ENCODE data around the gene SLC37A2. TPM values are rescaled to one million over a fixed set of nuclear protein-coding genes. Genes with fewer than 3 reads are reported as not detected.

Gene SLC37A2
- total RNA-seq, 4 donors from 2014 or later = 24.9 to 44.4 (median 29.4) TPM

GRCh38 chr11:125094731-125095130, 31.6 kb downstream of the SLC37A2 start:
- DNase-seq = no peak
- WGBS, 2 donors = 92 to 100% methylated on average over 2 of the region's 2 CpGs
- TF ChIP-seq, protein P1, sequence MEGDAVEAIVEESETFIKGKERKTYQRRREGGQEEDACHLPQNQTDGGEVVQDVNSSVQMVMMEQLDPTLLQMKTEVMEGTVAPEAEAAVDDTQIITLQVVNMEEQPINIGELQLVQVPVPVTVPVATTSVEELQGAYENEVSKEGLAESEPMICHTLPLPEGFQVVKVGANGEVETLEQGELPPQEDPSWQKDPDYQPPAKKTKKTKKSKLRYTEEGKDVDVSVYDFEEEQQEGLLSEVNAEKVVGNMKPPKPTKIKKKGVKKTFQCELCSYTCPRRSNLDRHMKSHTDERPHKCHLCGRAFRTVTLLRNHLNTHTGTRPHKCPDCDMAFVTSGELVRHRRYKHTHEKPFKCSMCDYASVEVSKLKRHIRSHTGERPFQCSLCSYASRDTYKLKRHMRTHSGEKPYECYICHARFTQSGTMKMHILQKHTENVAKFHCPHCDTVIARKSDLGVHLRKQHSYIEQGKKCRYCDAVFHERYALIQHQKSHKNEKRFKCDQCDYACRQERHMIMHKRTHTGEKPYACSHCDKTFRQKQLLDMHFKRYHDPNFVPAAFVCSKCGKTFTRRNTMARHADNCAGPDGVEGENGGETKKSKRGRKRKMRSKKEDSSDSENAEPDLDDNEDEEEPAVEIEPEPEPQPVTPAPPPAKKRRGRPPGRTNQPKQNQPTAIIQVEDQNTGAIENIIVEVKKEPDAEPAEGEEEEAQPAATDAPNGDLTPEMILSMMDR (IDR thresholded peaks at IDR 0.05) = no peak
- TF ChIP-seq POLR2A (IDR thresholded peaks at IDR 0.05) = no peak
- Histone ChIP-seq H3K4me3 (no peak overlapping the region), H3K27me3 (no peaks in the 10 kb centered on the region), H3K36me3 (peaks cover 0 to 48% (median 4%) of the 10 kb centered on the region in 3 donors), H3K9me3 (no peaks in the 10 kb centered on the region), H3K27ac (no peak overlapping the region), H3K4me1 (peaks cover 0 to 12% (median 0%) of the 10 kb centered on the region in 3 donors)
- intact Hi-C loops (cut with DNase I) = no loop called here

- WGBS, 2 donors = 81 to 90% methylated on average over 2 of the region's 2 CpGs
- TF ChIP-seq, protein P1 (IDR thresholded peaks at IDR 0.05) = no peak
- no peak for TF ChIP-seq POLR2A (IDR thresholded peaks at IDR 0.05)
Observed at GRCh38 chr11:125100136-125100535, 37.0 kb downstream of the SLC37A2 start.

DNA sequence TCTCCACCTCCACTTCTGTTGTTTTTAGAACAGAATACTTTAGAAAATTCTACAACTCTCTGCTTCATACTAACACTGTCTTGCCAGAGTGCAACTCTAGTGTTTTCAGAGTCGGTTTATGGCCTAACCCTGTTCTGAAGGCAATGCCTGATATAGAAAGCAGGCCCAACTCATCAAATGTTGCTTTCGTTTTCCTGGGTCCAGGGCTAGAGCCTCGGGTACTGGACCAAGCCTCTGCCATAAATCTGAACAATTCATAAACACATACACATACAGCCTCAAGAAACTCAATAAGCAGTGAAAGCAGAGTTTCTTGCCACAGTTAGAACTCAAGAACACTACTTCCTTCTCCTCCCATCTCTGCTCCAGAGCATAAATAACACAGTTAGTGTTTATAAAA, 38.5 kb downstream of the SLC37A2 start:
- Histone ChIP-seq H3K27me3 (no peaks in the 10 kb centered on the region), H3K4me3 (no peak overlapping the region), H3K9me3 (no peaks in the 10 kb centered on the region), H3K27ac (no peak overlapping the region), H3K4me1 (peaks cover 0 to 4% (median 0%) of the 10 kb centered on the region in 3 donors), H3K36me3 (peaks cover 0 to 60% (median 4%) of the 10 kb centered on the region in 3 donors)
- WGBS, 2 donors = 90 to 92% methylated on average over 3 of the region's 3 CpGs
- no peak for DNase-seq
- TF ChIP-seq, protein P1 (IDR thresholded peaks at IDR 0.05) = no peak
- TF ChIP-seq POLR2A (IDR thresholded peaks at IDR 0.05) = no peak
- intact Hi-C loops (cut with DNase I) = no loop called here

More at GRCh38 chr11:125100136-125100535, 37.0 kb downstream of the SLC37A2 start:
- intact Hi-C loops (cut with DNase I) = no loop called here
- Histone ChIP-seq H3K27me3 (no peaks in the 10 kb centered on the region), H3K9me3 (no peaks in the 10 kb centered on the region), H3K4me3 (no peak overlapping the region), H3K27ac (no peak overlapping the region), H3K4me1 (no peaks in the 10 kb centered on the region), H3K36me3 (peaks cover 0 to 74% (median 4%) of the 10 kb centered on the region in 3 donors)
- no peak for DNase-seq

DNA sequence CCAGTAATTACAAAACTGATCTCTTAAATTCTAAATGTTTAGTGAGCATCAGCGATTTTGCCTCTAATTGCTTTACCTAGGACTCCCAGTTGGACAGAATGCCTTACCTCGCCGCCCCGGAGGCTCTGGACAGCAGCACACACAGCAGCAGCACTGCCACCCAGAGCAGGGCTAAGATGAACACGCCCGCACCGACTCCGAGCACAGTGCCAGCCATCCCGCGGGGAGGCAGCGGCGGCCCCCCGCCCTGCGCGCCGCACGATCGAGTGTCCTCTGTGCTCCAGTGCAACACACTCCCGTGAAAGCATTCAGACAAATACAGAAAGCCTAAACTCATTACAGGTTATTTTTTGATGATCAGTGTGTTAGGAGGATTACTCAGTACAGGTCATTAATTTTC, 38.9 kb downstream of the SLC37A2 start:
- no peak for DNase-seq
- peaks cover 0 to 56% (median 4%) of the 10 kb centered on the region in 3 donors for H3K36me3 ChIP-seq
- peaks cover 0 to 4% (median 0%) of the 10 kb centered on the region in 3 donors for H3K4me1 ChIP-seq
- no peak overlapping the region for H3K4me3 ChIP-seq
- intact Hi-C loops (cut with DNase I) = no loop called here
- H3K9me3 ChIP-seq = no peaks in the 10 kb centered on the region
- no peak overlapping the region for H3K27ac ChIP-seq
- no peaks in the 10 kb centered on the region for H3K27me3 ChIP-seq
- TF ChIP-seq, protein P1 (IDR thresholded peaks at IDR 0.05) = no peak
- no peak for TF ChIP-seq POLR2A (IDR thresholded peaks at IDR 0.05)
- 94 to 96% methylated on average over 5 to 19 of the region's 19 CpGs for WGBS, 2 donors

DNA sequence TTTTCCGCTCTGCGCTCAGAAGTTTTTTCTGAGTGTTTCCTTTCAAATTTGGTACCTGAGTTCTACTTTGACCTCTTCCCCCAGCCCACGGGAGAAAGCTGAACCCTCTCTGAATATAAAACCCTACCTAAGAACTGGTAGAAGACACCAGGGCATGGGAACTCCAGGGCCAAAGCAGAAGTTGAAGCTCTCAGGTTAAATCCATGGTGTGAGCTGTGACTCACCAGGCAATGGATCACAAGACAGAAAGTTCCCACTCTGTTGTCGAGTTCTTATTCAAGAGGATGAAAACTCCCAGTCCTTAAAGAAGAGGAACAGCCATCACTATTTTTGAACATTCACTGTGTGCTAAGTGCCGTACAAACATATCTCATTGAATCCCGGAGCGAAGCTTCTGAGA, 39.4 kb downstream of the SLC37A2 start:
- Histone ChIP-seq H3K27ac (no peak overlapping the region), H3K4me3 (no peak overlapping the region), H3K9me3 (no peaks in the 10 kb centered on the region), H3K4me1 (peaks cover 0 to 4% (median 0%) of the 10 kb centered on the region in 3 donors), H3K27me3 (no peaks in the 10 kb centered on the region), H3K36me3 (peaks cover 0 to 51% (median 0%) of the 10 kb centered on the region in 3 donors)
- TF ChIP-seq, protein P1 (IDR thresholded peaks at IDR 0.05) = no peak
- no peak for TF ChIP-seq POLR2A (IDR thresholded peaks at IDR 0.05)
- no peak for DNase-seq
- WGBS, 2 donors = 93 to 97% methylated on average over 7 of the region's 7 CpGs
- intact Hi-C loops (cut with DNase I) = no loop called here

All from esophagus squamous epithelium (tissue), 5 donors.